ENCODE data around the gene APBB2.
"Not testable (repeated sequence)": the region's sequence is repeated elsewhere in the genome, so short reads cannot be mapped to it uniquely, and the experiment has no call there.

APBB2 gene

DNA sequence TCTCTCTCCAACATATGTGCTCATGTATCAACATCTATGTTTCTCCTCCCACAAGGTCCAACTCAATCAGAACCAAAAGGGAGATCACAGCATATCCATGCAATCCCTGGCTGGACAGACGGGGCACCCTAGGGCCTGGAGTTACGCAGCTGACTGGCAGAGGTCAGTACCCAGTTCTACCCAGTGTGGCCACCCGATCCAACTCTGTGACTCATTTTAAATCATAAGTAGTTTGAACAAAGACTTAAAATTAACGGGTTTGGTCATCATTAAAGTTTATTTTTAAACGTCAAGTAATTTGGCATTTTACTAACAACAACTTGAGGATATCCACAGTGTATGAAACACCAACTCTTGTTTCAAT lies 59.5 kb downstream of the APBB2 start:
- in situ Hi-C loops (cut with MboI; ENCODE audit: low sequenced_read_pairs, unreplicated experiment): no loop called here
- DNase-seq (ENCODE audit: low spot score): no peak
- TF ChIP-seq CTCF (IDR thresholded peaks at IDR 0.05; ENCODE audit: borderline replicate concordance, control extremely low read depth, extremely low read depth, insufficient read depth, missing control alignments): no peak

- TF ChIP-seq CTCF (IDR thresholded peaks at IDR 0.05; ENCODE audit: borderline replicate concordance, control extremely low read depth, extremely low read depth, insufficient read depth, missing control alignments): no peak
- in situ Hi-C loops (cut with MboI; ENCODE audit: low sequenced_read_pairs, unreplicated experiment): no loop called here
- DNase-seq (ENCODE audit: low spot score): no peak
Observed at GRCh38 chr4:41154010-41154813, 60.1 kb downstream of the APBB2 start.

DNA sequence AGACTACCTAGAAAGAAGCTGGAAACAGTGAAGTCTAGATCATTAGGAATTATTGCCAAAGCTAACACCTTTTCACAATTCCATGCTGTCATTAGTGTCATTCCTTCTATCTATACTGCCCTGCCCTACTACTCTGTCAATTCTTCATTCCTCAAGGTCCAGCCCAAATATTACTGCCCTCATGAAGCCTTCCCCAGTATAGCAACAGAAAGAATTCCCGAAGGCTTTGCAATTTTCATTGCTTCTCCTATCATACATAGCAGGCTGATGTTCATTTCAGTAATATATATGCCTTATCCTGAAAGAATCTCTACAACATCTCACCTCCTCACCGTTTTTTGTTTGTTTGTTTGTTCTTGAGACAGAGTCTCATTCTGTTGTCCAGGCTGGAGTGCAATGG lies 63.9 kb downstream of the APBB2 start:
- no peak for TF ChIP-seq CTCF (IDR thresholded peaks at IDR 0.05; ENCODE audit: borderline replicate concordance, control extremely low read depth, extremely low read depth, insufficient read depth, missing control alignments)
- in situ Hi-C loops (cut with MboI; ENCODE audit: low sequenced_read_pairs, unreplicated experiment): no loop called here
- DNase-seq (ENCODE audit: low spot score): no peak

DNA sequence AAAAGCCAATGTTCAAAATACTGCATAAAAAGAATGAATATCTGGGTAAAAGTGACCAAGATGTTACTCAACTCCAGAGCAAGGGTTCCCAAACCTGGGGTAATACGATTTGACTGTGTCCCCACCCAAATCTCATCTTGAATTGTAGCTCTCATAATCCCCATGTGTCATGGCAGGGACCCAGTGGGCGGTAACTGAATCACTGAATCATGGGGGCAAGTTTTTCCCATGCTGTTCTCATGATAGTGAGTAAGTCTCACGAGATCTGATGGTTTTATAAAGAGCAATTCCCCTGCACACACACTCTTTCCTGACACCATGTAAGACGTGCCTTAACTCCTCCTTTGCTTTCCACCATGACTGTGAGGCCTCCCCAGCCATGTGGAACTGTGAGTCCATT lies 64.8 kb downstream of the APBB2 start:
- DNase-seq (ENCODE audit: low spot score): not testable (repeated sequence)

DNA sequence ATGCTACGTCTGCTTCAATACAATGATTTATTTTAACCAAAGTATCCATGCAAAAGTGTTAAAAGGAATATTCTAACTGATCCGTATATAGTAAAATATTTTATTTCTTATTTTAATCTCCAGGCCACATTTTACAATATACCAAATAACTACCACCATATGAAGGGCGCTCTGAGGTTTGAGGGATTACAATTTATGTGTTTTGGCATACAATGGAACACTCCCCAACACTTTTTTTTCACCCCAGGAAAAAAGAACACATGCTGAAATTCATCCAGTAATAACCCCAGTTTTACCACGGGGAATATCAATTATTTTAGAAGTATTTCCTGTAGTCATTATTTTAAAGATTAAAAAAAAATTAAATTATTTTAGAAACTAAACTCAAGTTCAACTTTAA lies 65.4 kb downstream of the APBB2 start:
- TF ChIP-seq CTCF (IDR thresholded peaks at IDR 0.05; ENCODE audit: borderline replicate concordance, control extremely low read depth, extremely low read depth, insufficient read depth, missing control alignments): no peak
- in situ Hi-C loops (cut with MboI; ENCODE audit: low sequenced_read_pairs, unreplicated experiment): no loop called here
- no peak for DNase-seq (ENCODE audit: low spot score)

More for the DNA sequence above, 64.8 kb downstream of the APBB2 start:
- in situ Hi-C loops (cut with MboI; ENCODE audit: low sequenced_read_pairs, unreplicated experiment): not testable (repeated sequence)

- no peak for TF ChIP-seq CTCF (IDR thresholded peaks at IDR 0.05; ENCODE audit: borderline replicate concordance, control extremely low read depth, extremely low read depth, insufficient read depth, missing control alignments)
- no peak for DNase-seq (ENCODE audit: low spot score)
- in situ Hi-C loops (cut with MboI; ENCODE audit: low sequenced_read_pairs, unreplicated experiment): no loop called here
Observed at GRCh38 chr4:41148292-41148691, 66.0 kb downstream of the APBB2 start.

DNA sequence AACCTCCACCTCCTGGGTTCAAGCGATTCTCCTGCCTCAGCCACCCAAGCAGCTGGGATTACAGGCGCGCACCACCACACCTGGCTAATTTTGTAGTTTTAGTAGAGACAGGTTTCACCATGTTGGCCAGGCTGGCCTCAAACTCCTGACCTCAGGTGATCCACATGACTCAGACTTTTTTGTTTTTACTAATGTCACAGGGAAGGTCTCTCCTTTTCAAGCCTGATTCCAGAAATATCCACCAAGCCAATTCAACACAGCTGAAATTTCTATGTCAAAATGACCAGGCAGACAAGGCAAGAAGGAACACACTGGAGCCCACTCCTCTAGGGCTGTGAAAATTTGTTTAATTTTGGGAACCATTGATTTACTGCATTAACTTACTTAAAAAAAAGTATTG lies 66.8 kb downstream of the APBB2 start:
- in situ Hi-C loops (cut with MboI; ENCODE audit: low sequenced_read_pairs, unreplicated experiment): not testable (repeated sequence)

More for the DNA sequence above, 66.8 kb downstream of the APBB2 start:
- not testable (repeated sequence) for DNase-seq (ENCODE audit: low spot score)

Measured in GM13976 (cell line).